Measurements from ENCODE around the gene CYTIP.

The CYTIP gene

GRCh38 chr2:157420771-157421323, 23.0 kb downstream of the CYTIP start:
- no peaks in the 10 kb centered on the region for H3K9me2 ChIP-seq (replicated peaks; ENCODE audit: insufficient read depth, low read length)
- no peak overlapping the region for H3K4me2 ChIP-seq (ENCODE audit: low read depth, low read length, poor library complexity, severe bottlenecking)
- no peak for TF ChIP-seq EZH2phosphoT487 (conservative IDR thresholded peaks at IDR 0.05; ENCODE audit: low read length)
- no peak for TF ChIP-seq CTCF (IDR thresholded peaks at IDR 0.05; ENCODE audit: insufficient read depth, low read length, poor library complexity, severe bottlenecking)
- H3K79me2 ChIP-seq (ENCODE audit: insufficient read depth, low read length): no peaks in the 10 kb centered on the region
- no peaks in the 10 kb centered on the region for H4K20me1 ChIP-seq (ENCODE audit: low read depth, low read length)
- no peak overlapping the region for H3K27ac ChIP-seq (ENCODE audit: low read depth, low read length)
- H3K9ac ChIP-seq (ENCODE audit: low read length): no peak overlapping the region
- H3K4me3 ChIP-seq (ENCODE audit: insufficient read depth, low read length, poor library complexity, severe bottlenecking): no peak overlapping the region
- no peak overlapping the region for H2AFZ ChIP-seq (ENCODE audit: low read depth, low read length, severe bottlenecking)
- no peaks in the 10 kb centered on the region for H3K9me3 ChIP-seq (ENCODE audit: insufficient read depth, low read length)
- peaks cover 77% of the 10 kb centered on the region for H3K36me3 ChIP-seq (ENCODE audit: low read length)
- H3K27me3 ChIP-seq (ENCODE audit: low read length): no peaks in the 10 kb centered on the region
- H3F3A ChIP-seq (ENCODE audit: insufficient read depth): peaks cover 13% of the 10 kb centered on the region

- Histone ChIP-seq H3F3A (ENCODE audit: insufficient read depth) (peaks cover 8% of the 10 kb centered on the region; the same call in 1 of the 2 replicates), H3K36me3 (ENCODE audit: low read length) (peaks cover 77% of the 10 kb centered on the region), H3K9ac (ENCODE audit: low read length) (no peak overlapping the region), H3K27me3 (ENCODE audit: low read length) (no peaks in the 10 kb centered on the region), H3K27ac (ENCODE audit: low read depth, low read length) (no peak overlapping the region), H3K9me2 (replicated peaks; ENCODE audit: insufficient read depth, low read length) (no peaks in the 10 kb centered on the region), H4K20me1 (ENCODE audit: low read depth, low read length) (no peaks in the 10 kb centered on the region; the same call in 1 of the 2 replicates), H3K9me3 (ENCODE audit: insufficient read depth, low read length) (no peaks in the 10 kb centered on the region), H3K4me3 (ENCODE audit: insufficient read depth, low read length, poor library complexity, severe bottlenecking) (no peak overlapping the region), H2AFZ (ENCODE audit: low read depth, low read length, severe bottlenecking) (no peak overlapping the region), H3K4me2 (ENCODE audit: low read depth, low read length, poor library complexity, severe bottlenecking) (no peak overlapping the region), H3K79me2 (ENCODE audit: insufficient read depth, low read length) (no peaks in the 10 kb centered on the region)
- TF ChIP-seq CTCF (IDR thresholded peaks at IDR 0.05; ENCODE audit: insufficient read depth, low read length, poor library complexity, severe bottlenecking) (no peak), EZH2phosphoT487 (conservative IDR thresholded peaks at IDR 0.05; ENCODE audit: low read length) (no peak)
Measured at GRCh38 chr2:157419031-157419575, 24.8 kb downstream of the CYTIP start.

GRCh38 chr2:157418239-157418641, 25.6 kb downstream of the CYTIP start:
- peaks cover 71% of the 10 kb centered on the region for H3K36me3 ChIP-seq (ENCODE audit: low read length)
- H3K79me2 ChIP-seq (ENCODE audit: insufficient read depth, low read length): no peaks in the 10 kb centered on the region
- no peaks in the 10 kb centered on the region for H3K9me2 ChIP-seq (replicated peaks; ENCODE audit: insufficient read depth, low read length)
- H3K27me3 ChIP-seq (ENCODE audit: low read length): no peaks in the 10 kb centered on the region
- H3K4me2 ChIP-seq (ENCODE audit: low read depth, low read length, poor library complexity, severe bottlenecking): no peak overlapping the region
- H3K27ac ChIP-seq (ENCODE audit: low read depth, low read length): no peak overlapping the region
- no peak overlapping the region for H3K4me3 ChIP-seq (ENCODE audit: insufficient read depth, low read length, poor library complexity, severe bottlenecking)
- H4K20me1 ChIP-seq (ENCODE audit: low read depth, low read length): no peaks in the 10 kb centered on the region; the same call in 1 of the 2 replicates
- H3F3A ChIP-seq (ENCODE audit: insufficient read depth): no peaks in the 10 kb centered on the region; the same call in 1 of the 2 replicates
- H3K9ac ChIP-seq (ENCODE audit: low read length): no peak overlapping the region
- H2AFZ ChIP-seq (ENCODE audit: low read depth, low read length, severe bottlenecking): no peak overlapping the region
- TF ChIP-seq EZH2phosphoT487 (conservative IDR thresholded peaks at IDR 0.05; ENCODE audit: low read length) (no peak), CTCF (IDR thresholded peaks at IDR 0.05; ENCODE audit: insufficient read depth, low read length, poor library complexity, severe bottlenecking) (no peak)
- H3K9me3 ChIP-seq (ENCODE audit: insufficient read depth, low read length): no peaks in the 10 kb centered on the region
